Non-pigmented ciliary epithelial cell (primary cell): ENCODE data around the gene TINCR.
"Not testable (repeated sequence)": the region's sequence is repeated elsewhere in the genome, so short reads cannot be mapped to it uniquely, and the experiment has no call there.

Experiments
- DNase-seq: peaks from one replicate; pipeline ENCODE4 v3.0.0-alpha.2; 2010; ENCODE audit warnings: low read depth

TINCR gene

GRCh38 chr19:5567360-5567969 lies at the start of gene TINCR:
TINCR (minus strand) TSS chr19:5567953.
- DNase-seq: no peak

DNA sequence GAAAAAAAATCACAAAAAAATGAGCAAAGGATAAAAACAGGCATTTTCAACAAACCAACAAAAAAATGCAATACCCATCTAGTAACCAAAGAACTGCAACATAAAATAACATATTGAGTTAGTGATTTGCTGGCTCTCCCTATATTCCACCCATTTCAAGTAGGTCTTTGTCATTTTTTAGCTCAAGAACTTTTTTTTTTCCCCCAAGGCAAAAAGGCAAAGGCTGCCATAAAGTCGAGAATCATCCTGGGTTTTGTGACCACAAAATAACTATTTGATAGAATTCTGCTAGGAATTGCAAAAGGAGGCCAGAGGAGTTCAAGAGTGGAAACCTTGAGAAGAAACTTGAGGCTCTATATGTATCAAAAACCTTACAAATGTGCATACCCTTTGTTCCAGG lies 49.3 kb upstream of the TINCR start:
- no peak for DNase-seq

DNA sequence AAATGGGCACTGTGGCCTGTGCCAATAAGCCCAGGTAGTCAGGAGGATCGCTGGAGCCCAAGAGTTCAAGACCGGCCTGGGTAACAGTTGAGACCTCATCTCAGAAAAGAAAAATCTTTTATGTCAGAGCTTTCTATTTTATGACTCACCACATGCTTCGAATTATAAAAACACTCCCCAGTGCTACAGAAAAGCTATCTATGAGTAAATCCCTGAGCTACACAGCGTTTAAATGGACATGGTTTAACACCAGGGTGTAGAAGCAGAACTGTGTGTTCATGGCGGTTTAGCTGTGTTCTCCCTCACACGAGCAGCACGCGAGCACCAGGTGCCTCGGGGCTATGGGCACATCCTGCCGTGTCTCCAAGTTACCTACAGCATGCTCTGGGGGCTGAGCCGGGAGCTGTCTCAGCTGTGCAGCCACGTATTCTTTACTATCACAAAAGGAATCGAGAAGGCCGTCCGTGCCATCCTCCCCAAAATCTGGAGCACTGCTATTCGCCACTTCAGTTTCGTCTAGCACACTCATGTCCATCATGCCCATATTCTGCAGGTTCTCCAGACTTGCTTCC lies 48.1 kb upstream of the TINCR start:
- no peak for DNase-seq

- DNase-seq: no peak
Measured at GRCh38 chr19:5612891-5613865, 45.4 kb upstream of the TINCR start.

GRCh38 chr19:5609881-5610448 lies 42.2 kb upstream of the TINCR start:
- no peak for DNase-seq

DNA sequence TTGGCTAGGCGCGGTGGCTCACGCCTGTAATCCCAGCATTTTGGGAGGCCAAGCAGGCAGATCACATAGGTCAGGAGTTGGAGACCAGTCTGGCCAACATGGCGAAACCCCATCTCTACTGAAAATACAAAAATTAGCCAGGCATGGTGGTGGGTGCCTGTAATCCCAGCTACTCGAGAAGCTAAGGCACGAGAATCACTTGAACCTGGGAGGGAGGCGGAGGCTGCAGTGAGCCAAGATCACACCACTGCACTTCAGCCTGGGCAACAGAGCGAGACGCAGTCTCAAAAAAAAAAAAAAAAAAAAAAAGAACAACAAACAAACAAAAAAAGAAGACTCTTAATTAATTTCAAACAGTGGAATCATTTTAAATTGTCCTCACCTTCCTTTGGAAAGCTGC lies 41.0 kb upstream of the TINCR start:
- DNase-seq: not testable (repeated sequence)

GRCh38 chr19:5608291-5608690 lies 40.5 kb upstream of the TINCR start:
- DNase-seq: no peak

- no peak for DNase-seq
Measured at GRCh38 chr19:5607318-5608275, 39.8 kb upstream of the TINCR start.

DNA sequence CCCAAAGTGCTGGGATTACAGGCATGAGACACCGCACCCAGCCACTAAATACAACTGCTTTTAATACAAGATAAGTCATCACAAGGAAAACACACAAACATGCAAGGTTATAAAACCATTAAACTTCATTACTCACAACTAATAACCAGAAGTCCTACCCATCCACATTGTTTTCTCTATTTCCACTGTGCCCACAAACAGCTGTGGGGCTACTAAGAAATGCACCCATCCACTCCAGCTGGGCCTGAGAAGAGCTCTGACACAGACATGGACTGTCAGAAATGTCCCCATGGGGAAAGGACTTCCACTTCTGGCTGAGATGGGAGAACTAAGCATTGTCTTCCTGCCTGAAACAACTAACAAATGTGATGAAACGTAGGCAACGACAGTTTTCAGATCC lies 37.6 kb upstream of the TINCR start:
- no peak for DNase-seq

GRCh38 chr19:5603626-5604025 lies 35.9 kb upstream of the TINCR start:
- no peak for DNase-seq

GRCh38 chr19:5600797-5601196 lies 33.0 kb upstream of the TINCR start:
- DNase-seq: no peak

DNA sequence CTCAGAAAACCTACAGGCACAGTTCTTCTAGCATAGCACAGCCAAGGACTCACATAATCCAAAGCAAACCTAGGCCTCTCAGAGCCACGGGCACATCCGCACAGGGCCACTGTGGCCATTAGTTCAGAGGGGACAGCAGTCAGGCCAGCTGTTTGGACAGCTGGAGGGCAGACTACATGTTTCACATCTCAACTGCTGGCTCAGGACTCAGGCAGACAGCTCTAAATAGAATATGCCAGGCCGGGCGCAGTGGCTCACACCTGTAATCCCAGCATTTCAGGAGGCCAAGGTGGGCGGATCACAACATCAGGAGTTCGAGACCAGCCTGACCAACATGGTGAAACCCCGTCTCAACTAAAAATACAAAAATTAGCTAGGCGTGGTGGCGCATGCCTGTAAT lies 28.0 kb upstream of the TINCR start:
- no peak for DNase-seq

DNA sequence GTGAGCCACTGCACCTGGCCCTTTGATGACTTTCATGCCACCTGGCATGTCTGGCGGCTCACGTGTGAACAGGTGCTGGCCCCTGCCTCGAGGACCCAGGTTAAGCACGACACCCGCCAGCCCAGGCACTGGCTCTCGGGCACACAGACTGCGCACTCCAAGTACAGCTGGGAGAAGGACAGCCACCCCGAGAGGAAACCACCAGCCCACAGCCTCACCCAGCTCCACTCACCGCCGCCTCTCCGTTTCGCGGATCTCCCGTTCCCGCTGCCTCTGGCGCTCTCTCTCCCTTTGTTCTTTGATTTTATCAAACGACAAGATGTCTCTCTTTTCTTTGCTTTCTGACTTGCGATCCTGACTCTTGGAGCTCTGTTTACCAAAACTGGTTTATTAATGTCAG lies 27.4 kb upstream of the TINCR start:
- DNase-seq: no peak

DNA sequence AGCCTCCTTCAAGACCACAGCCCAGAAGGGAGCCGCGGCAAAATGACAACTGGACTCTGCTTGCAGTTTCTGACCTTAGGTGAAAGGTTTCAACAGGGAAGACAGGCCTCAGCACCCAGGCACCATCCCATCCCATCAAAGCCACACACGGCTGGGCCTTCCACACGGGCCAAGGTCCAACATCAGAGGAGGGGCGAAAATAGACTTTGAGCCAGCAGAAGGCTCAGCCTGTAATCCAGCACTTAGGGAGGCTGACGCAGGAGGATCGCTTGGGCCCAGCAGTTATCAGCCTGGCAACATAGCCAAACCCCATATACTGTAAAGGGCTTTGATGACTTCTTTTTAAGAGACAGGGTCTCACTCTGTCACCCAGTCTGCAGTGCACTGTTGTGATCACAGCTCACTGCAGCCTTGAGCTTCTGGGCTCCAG lies 26.8 kb upstream of the TINCR start:
- no peak for DNase-seq

GRCh38 chr19:5593343-5594255 lies 25.8 kb upstream of the TINCR start:
- no peak for DNase-seq

GRCh38 chr19:5592531-5593342 lies 25.0 kb upstream of the TINCR start:
- DNase-seq: no peak

DNA sequence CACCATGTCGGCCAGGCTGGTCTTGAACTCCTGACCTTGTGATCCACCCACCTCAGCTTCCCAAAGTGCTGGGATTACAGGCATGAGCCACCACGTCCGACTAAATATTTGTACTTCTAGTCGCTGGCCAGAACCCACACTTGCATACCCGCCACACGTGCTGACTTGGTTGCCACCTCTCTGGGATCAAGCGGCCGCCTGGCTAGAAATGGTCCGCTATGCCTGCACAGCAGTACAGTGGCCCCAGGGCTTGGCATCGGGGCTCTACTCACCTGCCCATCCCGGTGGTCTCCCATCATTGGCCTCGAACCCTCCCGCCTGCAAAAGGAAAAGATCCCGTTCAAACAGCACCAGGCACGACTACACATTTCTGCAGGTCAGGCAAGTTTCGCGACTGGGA lies 23.7 kb upstream of the TINCR start:
- no peak for DNase-seq

DNA sequence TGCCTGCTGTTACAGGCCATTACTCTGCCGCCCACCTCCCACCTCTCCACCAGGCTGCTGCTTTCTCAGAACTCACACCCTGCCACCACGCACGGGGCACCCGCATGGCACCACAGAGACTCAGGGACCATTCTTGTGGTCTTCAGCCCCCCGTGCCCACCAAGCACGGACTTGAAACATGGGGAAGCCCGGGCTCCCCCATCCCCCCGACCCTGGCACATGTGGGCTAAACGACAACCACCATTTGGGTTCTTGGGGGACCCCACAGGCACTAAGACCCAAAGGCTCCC lies 23.1 kb upstream of the TINCR start:
- DNase-seq: no peak

DNA sequence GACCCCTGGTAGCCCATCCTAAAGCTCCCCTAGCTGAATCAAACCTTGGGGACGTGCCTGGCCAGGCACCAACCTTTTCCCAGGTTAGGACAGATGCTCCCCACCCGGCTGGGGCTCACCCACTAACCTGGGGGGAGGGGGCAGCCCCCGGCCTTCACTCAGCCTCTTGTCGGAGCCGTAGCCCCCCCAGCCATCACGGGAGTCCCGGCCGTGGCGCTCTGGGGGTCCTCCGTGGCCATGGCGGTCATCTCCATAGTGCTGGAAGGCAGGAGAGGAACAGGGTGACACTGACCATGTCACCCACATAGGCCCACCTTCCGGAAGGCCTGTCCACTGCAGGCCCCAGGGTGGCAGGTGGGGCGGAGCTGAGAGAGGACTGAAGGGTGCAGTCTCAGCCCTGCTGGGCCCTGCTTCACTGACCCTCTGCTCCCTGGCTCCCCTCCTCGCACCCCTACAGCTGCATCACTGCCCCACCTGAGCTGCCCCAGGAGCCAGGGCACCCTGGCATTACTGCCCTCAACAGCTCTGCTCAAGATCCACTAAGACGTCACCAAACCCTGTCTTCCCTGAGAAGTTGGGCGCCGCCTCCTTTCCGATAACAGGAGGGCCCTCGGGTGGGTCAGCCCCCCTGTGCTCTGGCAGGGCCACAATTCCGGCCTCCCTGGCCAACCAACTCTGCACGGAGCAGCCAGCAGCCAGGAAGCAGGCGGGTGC lies 22.6 kb upstream of the TINCR start:
- DNase-seq: no peak
